ENCODE results near the gene TMEM95. TPM values are rescaled to one million over a fixed set of nuclear protein-coding genes. Genes with fewer than 3 reads are reported as not detected.

The TMEM95 gene
- total and polyA plus RNA-seq, 2 donors (not counting 1 experiment from before 2014, with no cell fraction given), result not detected

GRCh38 chr17:7384489-7385081 is 29.6 kb downstream of the TMEM95 start:
- peaks cover 26% of the 10 kb centered on the region for H3K27me3 ChIP-seq (ENCODE audit: control insufficient read depth, insufficient read depth, low read length)
- no peak overlapping the region for H2AFZ ChIP-seq (ENCODE audit: low read length)
- peaks cover 2% of the 10 kb centered on the region for H3K36me3 ChIP-seq (ENCODE audit: control insufficient read depth, insufficient read depth, low read length)
- H3K9ac ChIP-seq (ENCODE audit: insufficient read depth, low read length), result no peak overlapping the region
- TF ChIP-seq EZH2 (IDR thresholded peaks at IDR 0.05; ENCODE audit: low read length, missing control alignments), result no peak
- TF ChIP-seq, protein P1, sequence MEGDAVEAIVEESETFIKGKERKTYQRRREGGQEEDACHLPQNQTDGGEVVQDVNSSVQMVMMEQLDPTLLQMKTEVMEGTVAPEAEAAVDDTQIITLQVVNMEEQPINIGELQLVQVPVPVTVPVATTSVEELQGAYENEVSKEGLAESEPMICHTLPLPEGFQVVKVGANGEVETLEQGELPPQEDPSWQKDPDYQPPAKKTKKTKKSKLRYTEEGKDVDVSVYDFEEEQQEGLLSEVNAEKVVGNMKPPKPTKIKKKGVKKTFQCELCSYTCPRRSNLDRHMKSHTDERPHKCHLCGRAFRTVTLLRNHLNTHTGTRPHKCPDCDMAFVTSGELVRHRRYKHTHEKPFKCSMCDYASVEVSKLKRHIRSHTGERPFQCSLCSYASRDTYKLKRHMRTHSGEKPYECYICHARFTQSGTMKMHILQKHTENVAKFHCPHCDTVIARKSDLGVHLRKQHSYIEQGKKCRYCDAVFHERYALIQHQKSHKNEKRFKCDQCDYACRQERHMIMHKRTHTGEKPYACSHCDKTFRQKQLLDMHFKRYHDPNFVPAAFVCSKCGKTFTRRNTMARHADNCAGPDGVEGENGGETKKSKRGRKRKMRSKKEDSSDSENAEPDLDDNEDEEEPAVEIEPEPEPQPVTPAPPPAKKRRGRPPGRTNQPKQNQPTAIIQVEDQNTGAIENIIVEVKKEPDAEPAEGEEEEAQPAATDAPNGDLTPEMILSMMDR (conservative IDR thresholded peaks at IDR 0.05 in 1 of 2, IDR thresholded peaks at IDR 0.05 in 1 of 2; ENCODE audit: low read depth in 1 of 2, low read length in 2 of 2), result no peak
- no peaks in the 10 kb centered on the region for H3K79me2 ChIP-seq (ENCODE audit: control insufficient read depth, insufficient read depth, low read length)
- no peaks in the 10 kb centered on the region for H3K9me3 ChIP-seq (ENCODE audit: control insufficient read depth, insufficient read depth, low read depth, low read length)
- no peak for DNase-seq (ENCODE audit: low read depth in 2 of 2)
- H3K4me2 ChIP-seq (ENCODE audit: extremely low read depth, insufficient read depth, low read length), result peak overlapping the region; percentile 75
- no peaks in the 10 kb centered on the region for H4K20me1 ChIP-seq (ENCODE audit: control insufficient read depth, extremely low read depth, insufficient read depth, low read length)
- H3K27ac ChIP-seq (ENCODE audit: insufficient read depth, low read length), result no peak overlapping the region
- H3K4me3 ChIP-seq (replicated peaks in 1 of 4; ENCODE audit: control extremely low read depth in 1 of 4, insufficient read depth in 1 of 4, low read depth in 3 of 4, low read length in 4 of 4), result peak overlapping the region in 1 of 4 experiments; percentile 48
- H3K4me1 ChIP-seq (ENCODE audit: control insufficient read depth, extremely low read depth, insufficient read depth, low read length), result peaks cover 7% of the 10 kb centered on the region

DNA sequence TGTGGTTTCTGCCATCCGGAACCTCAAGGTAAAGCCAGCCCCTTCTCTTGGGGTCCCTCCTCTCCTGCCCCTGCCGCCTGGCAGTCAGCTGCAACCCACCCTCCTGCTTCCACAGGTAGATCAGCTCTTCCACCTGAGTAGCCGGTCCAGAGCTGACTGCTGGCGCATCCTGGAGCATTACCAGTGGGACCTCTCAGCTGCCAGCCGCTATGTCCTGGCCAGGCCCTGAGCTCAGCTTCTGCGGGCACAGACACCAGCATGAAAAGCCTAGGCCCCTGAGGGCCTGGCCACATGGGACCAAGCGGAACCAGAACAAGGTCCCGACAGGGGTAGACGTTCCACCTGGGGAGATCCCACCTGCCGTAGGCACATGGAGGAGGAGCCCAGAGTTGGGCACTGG is 33.9 kb downstream of the TMEM95 start:
- Histone ChIP-seq H3K27ac (ENCODE audit: insufficient read depth, low read length) (no peak overlapping the region), H3K27me3 (ENCODE audit: control insufficient read depth, insufficient read depth, low read length) (no peaks in the 10 kb centered on the region), H3K9me3 (ENCODE audit: control insufficient read depth, insufficient read depth, low read depth, low read length) (no peaks in the 10 kb centered on the region), H3K79me2 (ENCODE audit: control insufficient read depth, insufficient read depth, low read length) (no peaks in the 10 kb centered on the region), H3K4me1 (ENCODE audit: control insufficient read depth, extremely low read depth, insufficient read depth, low read length) (peaks cover under 1% of the 10 kb centered on the region), H3K9ac (ENCODE audit: insufficient read depth, low read length) (no peak overlapping the region), H2AFZ (ENCODE audit: low read length) (no peak overlapping the region), H4K20me1 (ENCODE audit: control insufficient read depth, extremely low read depth, insufficient read depth, low read length) (no peaks in the 10 kb centered on the region), H3K4me2 (ENCODE audit: extremely low read depth, insufficient read depth, low read length) (no peak overlapping the region), H3K4me3 (replicated peaks in 1 of 4; ENCODE audit: control extremely low read depth in 1 of 4, insufficient read depth in 1 of 4, low read depth in 3 of 4, low read length in 4 of 4) (no peak overlapping the region), H3K36me3 (ENCODE audit: control insufficient read depth, insufficient read depth, low read length) (peaks cover 15% of the 10 kb centered on the region)
- DNase-seq (ENCODE audit: low read depth in 2 of 2), result no peak
- TF ChIP-seq, protein P1 (conservative IDR thresholded peaks at IDR 0.05 in 1 of 2, IDR thresholded peaks at IDR 0.05 in 1 of 2; ENCODE audit: low read depth in 1 of 2, low read length in 2 of 2), result no peak
- TF ChIP-seq EZH2 (IDR thresholded peaks at IDR 0.05; ENCODE audit: low read length, missing control alignments), result no peak

DNA sequence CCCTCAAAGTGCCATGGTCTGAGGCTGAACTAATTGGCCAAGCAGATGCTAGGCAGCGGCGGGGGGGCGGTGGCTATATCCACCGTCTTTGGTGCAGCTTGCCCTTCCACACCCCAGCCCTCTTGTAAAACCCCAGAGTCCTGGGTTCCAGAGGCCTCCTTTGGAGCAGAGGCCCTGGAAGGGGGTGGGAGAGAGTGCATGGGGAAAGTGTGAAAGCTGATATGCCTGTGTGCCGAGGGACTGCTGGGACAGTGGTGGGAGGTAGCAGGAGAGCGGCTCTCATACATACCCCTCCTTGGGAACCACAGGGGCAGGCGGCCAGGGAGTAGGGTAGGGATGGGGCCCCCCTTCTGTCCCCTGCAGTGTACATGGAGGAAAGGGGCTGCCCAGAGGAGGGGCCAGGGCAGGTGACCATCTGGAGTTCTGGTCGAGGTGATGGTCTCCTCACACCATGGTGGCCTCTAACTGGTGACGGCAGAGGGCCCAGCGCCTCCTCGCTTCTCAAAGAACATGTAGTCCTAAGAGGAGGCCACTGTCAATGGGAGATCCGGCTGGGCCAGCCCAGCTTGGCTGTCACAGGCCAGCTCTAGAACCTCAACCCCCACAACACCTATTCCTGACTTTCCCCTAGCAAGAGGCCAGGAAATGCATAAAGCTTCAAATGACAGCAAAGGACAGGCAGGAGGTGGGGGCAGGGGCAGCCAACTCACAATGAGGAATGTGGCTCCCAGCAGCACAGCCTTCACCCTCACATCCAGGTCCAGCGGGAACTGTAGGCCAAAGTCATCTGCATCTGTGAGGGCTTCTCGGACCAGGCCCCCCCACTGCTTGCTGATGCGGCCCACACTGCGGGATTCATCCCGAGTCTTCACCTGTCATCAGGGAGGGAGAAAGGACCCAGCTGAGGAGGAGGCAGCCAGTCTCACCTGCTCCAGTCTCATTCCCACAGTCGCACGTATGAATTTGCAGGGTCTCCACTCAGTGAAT is 35.3 kb downstream of the TMEM95 start:
- no peak overlapping the region for H3K27ac ChIP-seq (ENCODE audit: insufficient read depth, low read length)
- no peak for DNase-seq (ENCODE audit: low read depth in 2 of 2)
- no peaks in the 10 kb centered on the region for H3K79me2 ChIP-seq (ENCODE audit: control insufficient read depth, insufficient read depth, low read length)
- H2AFZ ChIP-seq (ENCODE audit: low read length), result no peak overlapping the region
- no peaks in the 10 kb centered on the region for H3K27me3 ChIP-seq (ENCODE audit: control insufficient read depth, insufficient read depth, low read length)
- H3K36me3 ChIP-seq (ENCODE audit: control insufficient read depth, insufficient read depth, low read length), result peaks cover 15% of the 10 kb centered on the region
- no peaks in the 10 kb centered on the region for H3K9me3 ChIP-seq (ENCODE audit: control insufficient read depth, insufficient read depth, low read depth, low read length)
- no peak overlapping the region for H3K9ac ChIP-seq (ENCODE audit: insufficient read depth, low read length)
- no peak overlapping the region for H3K4me3 ChIP-seq (replicated peaks in 1 of 4; ENCODE audit: control extremely low read depth in 1 of 4, insufficient read depth in 1 of 4, low read depth in 3 of 4, low read length in 4 of 4)
- H4K20me1 ChIP-seq (ENCODE audit: control insufficient read depth, extremely low read depth, insufficient read depth, low read length), result no peaks in the 10 kb centered on the region
- H3K4me2 ChIP-seq (ENCODE audit: extremely low read depth, insufficient read depth, low read length), result no peak overlapping the region
- H3K4me1 ChIP-seq (ENCODE audit: control insufficient read depth, extremely low read depth, insufficient read depth, low read length), result peaks cover 3% of the 10 kb centered on the region
- TF ChIP-seq, protein P1 (conservative IDR thresholded peaks at IDR 0.05 in 1 of 2, IDR thresholded peaks at IDR 0.05 in 1 of 2; ENCODE audit: low read depth in 1 of 2, low read length in 2 of 2), result no peak
- no peak for TF ChIP-seq EZH2 (IDR thresholded peaks at IDR 0.05; ENCODE audit: low read length, missing control alignments)
